Measurements from ENCODE around the gene DRAP1. TPM values are rescaled to one million over a fixed set of nuclear protein-coding genes. Genes with fewer than 3 reads are reported as not detected.
"Not testable (repeated sequence)": the region's sequence is repeated elsewhere in the genome, so short reads cannot be mapped to it uniquely, and the experiment has no call there.

Gene DRAP1
- total RNA-seq, 1 donor from 2014 or later, result 160 TPM

- intact Hi-C loops (cut with micrococcal nuclease), result no loop called here
Observed at GRCh38 chr11:65885808-65886536, 33.3 kb upstream of the DRAP1 start.

GRCh38 chr11:65886826-65887722 lies 32.2 kb upstream of the DRAP1 start:
- intact Hi-C loops (cut with micrococcal nuclease), result no loop called here

GRCh38 chr11:65887723-65888162 lies 31.5 kb upstream of the DRAP1 start:
- intact Hi-C loops (cut with micrococcal nuclease), result loop anchor here (1.0 kb wide), 3 partner anchors 74 to 175 kb away; partner anchors contain the start of genes BANF1, EIF1AD, KAT5 and SART1

GRCh38 chr11:65888163-65888814 lies 30.9 kb upstream of the DRAP1 start, which contains the start of gene FIBP:
TSS of gene FIBP (minus strand) at chr11:65888471. CDS start at chr11:65888418, 53 bp downstream.
- intact Hi-C loops (cut with micrococcal nuclease), result loop anchor here (1.0 kb wide), 3 partner anchors 73 to 176 kb away; partner anchors contain the start of genes BANF1, EIF1AD, KAT5 and SART1

- intact Hi-C loops (cut with micrococcal nuclease), result loop anchor here (1.0 kb wide), 7 partner anchors 10 to 162 kb away; partner anchors contain the start of genes C11orf68, DRAP1, FOSL1 and SF3B2
Observed at GRCh38 chr11:65890324-65891218, 28.7 kb upstream of the DRAP1 start, which contains the start of gene CCDC85B. TSS of gene CCDC85B (plus strand) at chr11:65890673. CDS start at chr11:65890784, 111 bp downstream.

GRCh38 chr11:65891219-65892136 lies 27.7 kb upstream of the DRAP1 start:
- intact Hi-C loops (cut with micrococcal nuclease), result no loop called here

- intact Hi-C loops (cut with micrococcal nuclease), result not testable (repeated sequence)
Observed at GRCh38 chr11:65892137-65892540, 27.1 kb upstream of the DRAP1 start.

- intact Hi-C loops (cut with micrococcal nuclease), result no loop called here
Observed at GRCh38 chr11:65892661-65893317, 26.4 kb upstream of the DRAP1 start.

- intact Hi-C loops (cut with micrococcal nuclease), result loop anchor here (1.0 kb wide), 1 partner anchor 62 kb away; no protein-coding TSS in a partner anchor
Observed at GRCh38 chr11:65894034-65894591, 25.1 kb upstream of the DRAP1 start.

- intact Hi-C loops (cut with micrococcal nuclease), result no loop called here
Observed at GRCh38 chr11:65895482-65895981, 23.7 kb upstream of the DRAP1 start.

- intact Hi-C loops (cut with micrococcal nuclease), result no loop called here
Observed at GRCh38 chr11:65896034-65896999, 22.9 kb upstream of the DRAP1 start.

- intact Hi-C loops (cut with micrococcal nuclease), result no loop called here
Observed at GRCh38 chr11:65897020-65897471, 22.2 kb upstream of the DRAP1 start.

GRCh38 chr11:65898656-65899355 lies 20.4 kb upstream of the DRAP1 start:
- intact Hi-C loops (cut with micrococcal nuclease), result no loop called here

GRCh38 chr11:65899356-65900124 lies 19.7 kb upstream of the DRAP1 start:
- intact Hi-C loops (cut with micrococcal nuclease), result loop anchor here (1.0 kb wide), 7 partner anchors 9 to 179 kb away; partner anchors contain the start of genes C11orf68, CCDC85B, DRAP1 and RNASEH2C

Measured in T-helper 1 cell treated with Interleukin-12 subunit alpha and Interleukin-12 subunit beta and Interleukin-4 antibody, amounts not matched to agents 30 ng/mL and 1 ng/mL, for 36 hours (primary cell).